Stimulated activated naive CD8-positive, alpha-beta T cell treated with anti-CD3 and anti-CD28 coated beads, Interleukin-15, amount 100 ng/mL, for 72 hours (primary cell): ENCODE measurements around the gene RPL27.
A peak's percentile ranks its signal among the peaks of the same experiment; 100 is the strongest.

Source experiments
- ATAC-seq: fragments of 150-1000 bp; cut with Tn5 transposase; 2 replicates; pipeline ENCODE4 v1.10.0; 2021; ENCODE audit warnings: mild to moderate bottlenecking, moderate library complexity
- DNase-seq, 2 donors: peaks; one replicate each; pipeline ENCODE4 v3.0.0; 2021 to 2022
- H3K27ac Mint-ChIP-seq, 2 donors: one replicate each; pipeline ENCODE4 v1.8.0; 2022; ENCODE audit warnings: mild to moderate bottlenecking in 2 of 2, mixed read lengths in 2 of 2, moderate library complexity in 2 of 2
- H3K27me3 Mint-ChIP-seq: one replicate; pipeline ENCODE4 v1.8.0; 2022; ENCODE audit warnings: mixed read lengths
- H3K4me1 Mint-ChIP-seq: one replicate; pipeline ENCODE4 v1.8.0; 2022; ENCODE audit warnings: mild to moderate bottlenecking, mixed read lengths
- H3K4me3 Mint-ChIP-seq, 2 donors: one replicate each; pipeline ENCODE4 v1.8.0; 2022; ENCODE audit warnings: mild to moderate bottlenecking in 2 of 2, mixed read lengths in 2 of 2, moderate library complexity in 1 of 2
- H3K9me3 Mint-ChIP-seq, 2 donors: one replicate each; pipeline ENCODE4 v1.8.0; 2022; ENCODE audit warnings: mixed read lengths in 2 of 2

The RPL27 gene

GRCh38 chr17:43013296-43013695 is 15.1 kb downstream of the RPL27 start:
- Mint-ChIP-seq H3K27me3 (no peaks in the 10 kb centered on the region), H3K9me3 (no peaks in the 10 kb centered on the region), H3K27ac (peak overlapping the region in 1 of 2 donors; percentile 50), H3K4me1 (peaks cover 22% of the 10 kb centered on the region), H3K4me3 (no peak overlapping the region)
- ATAC-seq (no peak), DNase-seq (no peak)

DNA sequence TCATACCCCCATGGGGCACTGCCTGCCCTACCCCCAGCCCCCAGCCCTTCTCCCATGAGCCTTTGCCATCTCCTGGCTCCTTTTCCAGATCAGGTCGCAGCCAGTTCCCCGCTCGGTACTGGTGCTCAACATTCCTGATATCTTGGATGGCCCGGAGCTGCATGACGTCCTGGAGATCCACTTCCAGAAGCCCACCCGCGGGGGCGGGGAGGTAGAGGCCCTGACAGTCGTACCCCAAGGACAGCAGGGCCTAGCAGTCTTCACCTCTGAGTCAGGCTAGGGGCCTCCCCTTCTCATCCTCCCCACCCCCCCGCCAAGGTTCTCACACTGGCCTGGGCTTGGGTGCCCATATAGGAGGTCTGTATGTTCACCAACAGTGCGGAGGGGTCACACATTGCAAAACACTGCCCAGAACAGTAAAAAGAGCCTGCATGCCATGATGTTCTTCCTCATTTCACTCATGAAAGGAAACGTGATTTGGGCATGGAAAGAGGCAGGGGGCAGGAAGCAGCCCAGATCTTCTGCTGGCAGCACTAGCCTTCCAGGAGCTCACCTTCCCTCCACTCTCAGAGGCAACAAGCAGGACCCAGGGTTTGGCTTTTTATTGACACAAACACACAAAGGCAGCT is 15.9 kb downstream of the RPL27 start:
- H3K4me1 Mint-ChIP-seq: peaks cover 23% of the 10 kb centered on the region
- DNase-seq (no peak), ATAC-seq (no peak)
- no peaks in the 10 kb centered on the region for H3K27me3 Mint-ChIP-seq
- H3K9me3 Mint-ChIP-seq: no peaks in the 10 kb centered on the region
- peak overlapping the region in 1 of 2 donors; percentile 13 for H3K27ac Mint-ChIP-seq
- H3K4me3 Mint-ChIP-seq: no peak overlapping the region

GRCh38 chr17:43014649-43015542 is 16.7 kb downstream of the RPL27 start:
- Mint-ChIP-seq H3K9me3 (no peaks in the 10 kb centered on the region), H3K4me3 (no peak overlapping the region), H3K27me3 (no peaks in the 10 kb centered on the region), H3K27ac (peak overlapping the region; percentile 13 to 46), H3K4me1 (peaks cover 31% of the 10 kb centered on the region)
- ATAC-seq (no peak), DNase-seq (no peak)

- Mint-ChIP-seq H3K4me1 (peaks cover 31% of the 10 kb centered on the region), H3K4me3 (no peak overlapping the region), H3K9me3 (no peaks in the 10 kb centered on the region), H3K27ac (no peak overlapping the region), H3K27me3 (no peaks in the 10 kb centered on the region)
- DNase-seq: no peak
- ATAC-seq: peak; percentile 13
These were observed 17.4 kb downstream of the RPL27 start for GRCh38 chr17:43015579-43015978.

GRCh38 chr17:43016216-43016615 is 18.0 kb downstream of the RPL27 start:
- no peaks in the 10 kb centered on the region for H3K27me3 Mint-ChIP-seq
- ATAC-seq (no peak), DNase-seq (no peak)
- peaks cover 33% of the 10 kb centered on the region for H3K4me1 Mint-ChIP-seq
- H3K4me3 Mint-ChIP-seq: no peak overlapping the region
- no peak overlapping the region for H3K27ac Mint-ChIP-seq
- no peaks in the 10 kb centered on the region for H3K9me3 Mint-ChIP-seq

DNA sequence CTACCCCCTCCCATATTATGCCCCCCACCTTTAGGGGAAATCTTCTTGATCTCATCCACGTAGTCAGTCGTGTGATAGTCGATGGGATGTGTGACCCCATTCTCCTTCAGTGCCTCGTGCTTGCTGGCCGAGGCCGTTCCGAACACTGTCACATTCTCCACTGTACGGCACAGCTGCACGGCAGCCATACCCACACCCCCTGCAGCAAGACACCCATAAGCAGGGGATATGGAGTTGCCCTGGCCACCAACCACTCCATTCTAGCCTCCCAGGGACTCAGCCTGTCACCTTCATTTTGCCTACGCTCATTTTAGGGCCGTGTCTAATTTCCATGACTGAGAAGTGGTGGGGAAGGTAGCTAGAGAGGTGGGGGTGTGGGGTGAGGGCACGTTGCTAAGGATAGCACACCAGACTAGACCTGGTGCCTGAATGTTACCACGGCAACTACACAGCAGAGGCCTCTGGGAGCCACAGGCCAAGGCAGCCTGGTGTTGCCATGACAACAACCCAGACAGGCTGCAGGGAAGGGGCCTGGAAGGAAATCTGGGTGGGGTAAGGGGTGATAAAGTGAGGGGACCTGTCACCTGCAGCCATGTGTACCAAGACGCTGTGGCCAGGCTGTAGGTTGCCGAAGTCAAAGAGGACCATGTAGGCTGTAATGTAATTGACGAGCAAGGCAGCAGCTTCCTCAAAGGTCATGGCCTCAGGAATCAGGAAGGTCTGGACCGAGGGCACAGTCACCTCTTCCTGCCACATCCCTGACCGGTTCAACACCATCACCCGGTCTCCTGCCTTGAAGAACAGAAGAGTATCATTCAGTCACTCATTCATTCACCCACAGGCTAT is 20.0 kb downstream of the RPL27 start:
- H3K9me3 Mint-ChIP-seq: no peaks in the 10 kb centered on the region
- DNase-seq (no peak), ATAC-seq (peak; percentile 26)
- H3K27ac Mint-ChIP-seq: peak overlapping the region in 1 of 2 donors; percentile 21
- no peak overlapping the region for H3K4me3 Mint-ChIP-seq
- no peaks in the 10 kb centered on the region for H3K27me3 Mint-ChIP-seq
- peaks cover 47% of the 10 kb centered on the region for H3K4me1 Mint-ChIP-seq

DNA sequence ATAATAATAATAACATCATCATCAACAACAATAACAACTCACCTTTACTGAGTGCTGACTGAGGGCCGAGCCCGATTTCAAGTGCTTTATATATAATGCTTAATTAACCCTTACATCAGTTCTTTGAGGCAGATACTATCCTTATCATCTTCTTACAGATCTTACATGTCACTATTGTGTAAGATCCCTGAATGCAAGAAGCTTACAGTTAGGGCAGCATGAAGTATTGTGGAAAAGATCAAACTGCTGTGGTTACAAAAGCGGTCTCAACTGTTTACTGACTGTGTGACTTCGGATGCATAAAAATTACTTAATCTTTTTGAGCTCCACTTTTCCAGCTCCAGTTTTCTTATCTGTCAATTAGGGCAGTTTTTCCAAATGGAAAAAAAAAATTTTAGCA is 20.7 kb downstream of the RPL27 start:
- ATAC-seq: no peak
- Mint-ChIP-seq H3K27ac (no peak overlapping the region), H3K4me1 (peaks cover 47% of the 10 kb centered on the region), H3K27me3 (no peaks in the 10 kb centered on the region), H3K4me3 (no peak overlapping the region), H3K9me3 (no peaks in the 10 kb centered on the region)
- DNase-seq: no peak

GRCh38 chr17:43019418-43019817 is 21.2 kb downstream of the RPL27 start:
- Mint-ChIP-seq H3K9me3 (no peaks in the 10 kb centered on the region), H3K4me3 (no peak overlapping the region), H3K4me1 (peaks cover 52% of the 10 kb centered on the region), H3K27ac (no peak overlapping the region), H3K27me3 (peaks cover under 1% of the 10 kb centered on the region)
- no peak for ATAC-seq
- no peak for DNase-seq

GRCh38 chr17:43020030-43020621 is 21.9 kb downstream of the RPL27 start:
- ATAC-seq: no peak
- H3K27me3 Mint-ChIP-seq: peaks cover 8% of the 10 kb centered on the region
- no peak for DNase-seq
- no peak overlapping the region for H3K27ac Mint-ChIP-seq
- H3K4me1 Mint-ChIP-seq: peaks cover 59% of the 10 kb centered on the region
- no peaks in the 10 kb centered on the region for H3K9me3 Mint-ChIP-seq
- H3K4me3 Mint-ChIP-seq: peak overlapping the region; percentile 89 to 97

- Mint-ChIP-seq H3K9me3 (no peaks in the 10 kb centered on the region), H3K4me1 (peaks cover 63% of the 10 kb centered on the region), H3K27me3 (peaks cover 13% of the 10 kb centered on the region), H3K27ac (peak overlapping the region in 1 of 2 donors; percentile 93), H3K4me3 (peak overlapping the region; percentile 89 to 97)
- DNase-seq (no peak), ATAC-seq (no peak)
These were observed 22.8 kb downstream of the RPL27 start for GRCh38 chr17:43020789-43021740.

- peaks cover 13% of the 10 kb centered on the region for H3K27me3 Mint-ChIP-seq
- H3K27ac Mint-ChIP-seq: peak within 1 kb of the TSS in 1 of 2 donors; percentile 93
These were observed 23.7 kb downstream of the RPL27 start, which contains the start of gene VAT1 for GRCh38 chr17:43021741-43022512. TSS of gene VAT1 (minus strand) at chr17:43022385. CDS start at chr17:43022322, 63 bp downstream.

DNA sequence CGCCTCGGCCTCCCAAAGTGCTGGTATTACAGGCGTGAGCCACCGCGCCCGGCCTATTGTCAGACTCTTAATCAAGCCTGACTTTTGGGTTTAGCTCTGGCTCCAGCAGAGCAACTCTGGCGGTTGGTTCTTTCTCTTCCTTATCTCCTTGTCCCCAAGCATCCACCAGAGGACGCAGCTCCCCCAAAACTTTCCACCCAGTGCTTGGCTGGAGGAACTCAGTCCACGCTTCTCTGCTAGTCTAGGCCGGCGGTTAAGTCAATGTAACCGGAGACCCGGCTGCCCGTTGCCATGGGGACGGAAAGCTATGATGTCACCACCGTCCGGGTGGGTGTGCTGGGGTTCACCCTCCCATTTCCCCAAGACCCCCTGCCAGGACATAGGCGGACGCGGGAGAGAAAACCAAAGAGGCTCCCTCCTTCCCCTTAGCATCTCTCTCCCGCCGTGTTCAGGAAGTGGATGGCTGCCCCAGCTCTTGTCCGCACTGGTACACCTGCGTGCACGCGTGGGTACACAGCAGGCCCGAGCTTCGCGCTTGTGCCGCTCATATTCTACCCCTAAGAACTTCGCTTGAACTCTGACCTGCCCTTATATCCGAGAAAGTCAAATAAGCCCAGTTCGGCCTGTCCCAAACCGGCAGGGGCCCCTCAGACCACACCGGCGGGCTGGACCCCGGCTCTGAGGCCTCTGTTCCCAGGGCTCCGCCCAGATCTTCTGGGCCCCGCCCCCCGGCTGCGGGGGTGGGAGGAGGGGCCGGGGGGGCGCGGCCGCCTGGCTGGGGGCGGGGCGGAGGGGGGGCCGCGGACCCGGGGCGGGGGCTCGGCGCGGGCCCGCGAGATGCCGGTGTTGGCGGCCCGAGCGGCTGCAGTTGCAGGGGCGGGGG is 26.4 kb downstream of the RPL27 start, which contains the start of gene RND2:
Gene RND2 (plus strand): TSS at position 825 of the 883 bp plus-strand sequence. CDS start 117 bp downstream, outside the sequence.
- H3K4me3 Mint-ChIP-seq: peak within 1 kb of the TSS; percentile 81 to 82
- peaks cover 13% of the 10 kb centered on the region for H3K27me3 Mint-ChIP-seq
- H3K4me1 Mint-ChIP-seq: peaks cover 45% of the 10 kb centered on the region
- ATAC-seq (peak; percentile 80), DNase-seq (peak; percentile 74 to 85)
- peak within 1 kb of the TSS; percentile 69 to 89 for H3K27ac Mint-ChIP-seq
- no peaks in the 10 kb centered on the region for H3K9me3 Mint-ChIP-seq

More at GRCh38 chr17:43021741-43022512, 23.7 kb downstream of the RPL27 start, which contains the start of gene VAT1:
- Mint-ChIP-seq H3K4me3 (peak within 1 kb of the TSS; percentile 89 to 97), H3K4me1 (peaks cover 63% of the 10 kb centered on the region), H3K9me3 (no peaks in the 10 kb centered on the region)
- DNase-seq (peak; percentile 45 to 57), ATAC-seq (peak; percentile 57)

- peak; percentile 2 for ATAC-seq
- no peak for DNase-seq
- Mint-ChIP-seq H3K27ac (peak overlapping the region in 1 of 2 donors; percentile 23), H3K27me3 (peaks cover 13% of the 10 kb centered on the region), H3K4me1 (peaks cover 38% of the 10 kb centered on the region), H3K9me3 (no peaks in the 10 kb centered on the region), H3K4me3 (peak overlapping the region; percentile 63 to 71)
These were observed 27.1 kb downstream of the RPL27 start for GRCh38 chr17:43025290-43025657.
